Smooth muscle cell (in vitro differentiated cells): ENCODE measurements around the gene TUT1. TPM values are rescaled to one million over a fixed set of nuclear protein-coding genes. Genes with fewer than 3 reads are reported as not detected.
A peak's percentile ranks its signal among the peaks of the same experiment; 100 is the strongest.
"Not testable (repeated sequence)": the region's sequence is repeated elsewhere in the genome, so short reads cannot be mapped to it uniquely, and the experiment has no call there.

Experiments used
- DNase-seq: peaks from one replicate; lab custom pipeline; 2025; ENCODE audit not compliant: unreplicated experiment; lab: John Stamatoyannopoulos, UW
- H2AFZ ChIP-seq: fragments of 200-600 bp; sonication (generic); 2 replicates; pipeline ENCODE4 v1.6.0; 2016; ENCODE audit warnings: antibody characterized with exemption, low read depth, mild to moderate bottlenecking
- H3F3A ChIP-seq: fragments of 200-600 bp; sonication (generic); 2 replicates; pipeline ENCODE4 v1.6.0; 2017; ENCODE audit warnings: antibody characterized with exemption, low read depth
- H3K27ac ChIP-seq: fragments of 200-600 bp; sonication (generic); 2 replicates; pipeline ENCODE4 v1.5.1; 2016; ENCODE audit warnings: low read depth, mild to moderate bottlenecking
- H3K27me3 ChIP-seq: fragments of 200-600 bp; sonication (generic); 2 replicates; pipeline ENCODE4 v1.6.1; 2016; ENCODE audit warnings: low read depth, mild to moderate bottlenecking
- H3K36me3 ChIP-seq: fragments of 200-600 bp; sonication (generic); 2 replicates; pipeline ENCODE4 v1.5.1; 2016; ENCODE audit warnings: low read depth
- H3K4me1 ChIP-seq: fragments of 200-600 bp; sonication (generic); 2 replicates; pipeline ENCODE4 v1.5.1; 2016; ENCODE audit warnings: low read depth
- H3K4me2 ChIP-seq: fragments of 200-600 bp; sonication (generic); 2 replicates; pipeline ENCODE4 v1.6.0; 2016; ENCODE audit warnings: mild to moderate bottlenecking
- H3K4me3 ChIP-seq: fragments of 200-600 bp; sonication (generic); 2 replicates; pipeline ENCODE4 v1.5.1; 2016; ENCODE audit warnings: mild to moderate bottlenecking
- H3K79me2 ChIP-seq: fragments of 200-600 bp; sonication (generic); 2 replicates; pipeline ENCODE4 v1.6.0; 2016; ENCODE audit warnings: low read depth, mild to moderate bottlenecking
- H3K9ac ChIP-seq: fragments of 200-600 bp; sonication (generic); 2 replicates; pipeline ENCODE4 v1.6.0; 2016; ENCODE audit warnings: low read depth
- H3K9me3 ChIP-seq: fragments of 200-600 bp; sonication (generic); replicated peaks from 2 replicates; pipeline ENCODE4 v1.5.1; 2016; ENCODE audit warnings: low read depth
- H4K20me1 ChIP-seq: fragments of 200-600 bp; sonication (generic); 2 replicates; pipeline ENCODE4 v1.6.0; 2016; ENCODE audit warnings: low read depth
- CTCF ChIP-seq: fragments of 200-600 bp; sonication (generic); IDR thresholded peaks from 2 replicates; pipeline ENCODE4 v1.5.1; 2017; ENCODE audit warnings: borderline replicate concordance, mild to moderate bottlenecking, antibody characterized with exemption; ENCODE audit not compliant: insufficient read depth, poor library complexity, severe bottlenecking
- WGBS: methylation state at CpG from one replicate; pipeline ENCODE4 v1.1.7; 2016; ENCODE audit warnings: low lambda C conversion rate; 5-methylcytosine and 5-hydroxymethylcytosine counted together
- polyA plus RNA-seq: library from polyadenylated mRNA; unstranded; fragments of >200 nt; fragmentation: Nextera tagmentation; extraction: Ambion mirVana; gene quantifications from 2 replicates; pipeline ENCODE4 v1.2.1, GENCODE V29; 2016
- total RNA-seq: library from RNA; depleted of rRNA; stranded (reverse); fragments of >200 nt; gene quantifications from 2 replicates; pipeline ENCODE4 v1.2.3, GENCODE V29; 2014

Gene TUT1
- total and polyA plus RNA-seq, 2 experiments from 2014 or later: 3.0 to 15.9 TPM

DNA sequence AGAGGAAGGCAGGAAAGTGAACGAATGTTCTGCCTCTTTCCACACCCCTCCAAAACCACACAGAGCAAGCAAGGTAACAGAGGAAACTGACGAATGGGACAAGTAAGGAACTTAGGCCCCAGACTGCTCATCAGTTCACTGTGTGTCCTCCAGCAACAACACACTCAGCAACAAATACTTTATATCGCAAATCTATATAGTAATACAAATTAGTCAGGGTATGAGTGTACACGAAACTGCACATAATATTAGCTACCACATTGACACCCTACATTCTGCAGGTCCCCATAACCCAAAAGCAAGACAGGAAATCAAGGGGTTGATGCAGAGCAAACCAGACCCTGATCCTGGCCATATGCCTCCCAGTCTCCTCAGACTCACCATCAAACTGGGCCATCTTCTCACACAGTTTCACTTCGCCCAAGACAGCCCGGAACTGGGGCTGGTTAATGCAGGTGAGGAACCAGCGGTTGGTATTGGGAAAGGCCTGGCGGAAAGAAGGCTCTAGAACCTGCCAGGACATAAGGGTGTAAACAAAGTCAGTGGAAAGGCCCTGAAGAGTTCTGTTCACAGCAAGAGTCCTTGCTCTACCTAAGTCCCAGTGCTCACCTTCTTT is 24.2 kb downstream of the TUT1 start:
- no peaks in the 10 kb centered on the region for H3K9me3 ChIP-seq
- peaks cover 75% of the 10 kb centered on the region for H3K79me2 ChIP-seq
- no peak overlapping the region for H3K4me3 ChIP-seq
- no peak for DNase-seq
- peaks cover 28% of the 10 kb centered on the region for H3F3A ChIP-seq
- H3K9ac ChIP-seq: no peak overlapping the region
- peaks cover 20% of the 10 kb centered on the region for H3K36me3 ChIP-seq
- 82% methylated on average over 8 of the region's 8 CpGs for WGBS
- no peak overlapping the region for H3K27ac ChIP-seq
- H3K4me2 ChIP-seq: no peak overlapping the region
- peaks cover 5% of the 10 kb centered on the region for H3K4me1 ChIP-seq
- TF ChIP-seq CTCF: no peak
- peaks cover 88% of the 10 kb centered on the region for H4K20me1 ChIP-seq
- no peaks in the 10 kb centered on the region for H3K27me3 ChIP-seq
- H2AFZ ChIP-seq: no peak overlapping the region

- no peak for TF ChIP-seq CTCF
- no peak overlapping the region for H3K27ac ChIP-seq
Measured at GRCh38 chr11:62566247-62566646, 25.1 kb downstream of the TUT1 start.

DNA sequence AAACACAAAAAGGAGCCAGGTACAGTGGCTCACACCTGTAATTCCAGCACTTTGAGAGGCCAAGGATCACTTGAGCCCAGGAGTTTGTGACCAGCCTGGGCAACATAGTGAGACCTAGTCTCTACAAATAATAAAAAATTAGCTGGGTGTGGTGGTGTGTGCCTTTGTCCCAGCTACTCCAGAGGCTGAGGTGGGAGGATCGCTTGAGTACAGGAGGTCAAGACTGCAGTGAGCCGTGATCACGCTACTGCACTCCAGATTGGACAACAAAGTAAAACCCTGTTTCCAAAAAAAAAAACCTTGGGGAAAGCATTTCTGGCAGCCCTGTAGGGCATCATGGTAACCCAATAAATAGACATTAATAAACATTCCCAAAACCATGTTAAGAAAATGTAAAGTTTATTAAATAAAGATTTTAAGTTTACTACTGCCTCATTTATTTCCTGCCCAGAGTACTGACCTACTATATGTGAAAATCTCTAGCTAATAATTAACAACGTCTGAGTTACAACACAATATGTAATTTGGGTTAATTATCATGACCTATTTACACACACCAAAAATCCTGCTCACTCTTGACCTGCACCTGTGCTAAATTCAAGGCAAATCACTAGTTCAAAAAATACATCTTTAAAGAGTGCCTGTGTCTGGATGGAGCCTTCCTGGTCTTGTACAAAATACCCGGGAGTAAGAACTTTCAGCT is 26.1 kb downstream of the TUT1 start:
- DNase-seq: no peak
- no peak for TF ChIP-seq CTCF
- 92% methylated on average over 5 of the region's 5 CpGs for WGBS
- Histone ChIP-seq H2AFZ (no peak overlapping the region), H3K4me2 (no peak overlapping the region), H3K79me2 (peaks cover 56% of the 10 kb centered on the region), H3K4me1 (peaks cover 5% of the 10 kb centered on the region), H3K27me3 (no peaks in the 10 kb centered on the region), H3K9me3 (no peaks in the 10 kb centered on the region), H3K9ac (no peak overlapping the region), H3K27ac (no peak overlapping the region), H3F3A (peaks cover 40% of the 10 kb centered on the region), H3K36me3 (peaks cover 20% of the 10 kb centered on the region), H4K20me1 (peaks cover 87% of the 10 kb centered on the region), H3K4me3 (no peak overlapping the region)

More at GRCh38 chr11:62566247-62566646, 25.1 kb downstream of the TUT1 start:
- Histone ChIP-seq H3K79me2 (peaks cover 66% of the 10 kb centered on the region), H3K4me1 (no peaks in the 10 kb centered on the region), H3K4me3 (no peak overlapping the region), H3K36me3 (peaks cover 20% of the 10 kb centered on the region), H3F3A (peaks cover 34% of the 10 kb centered on the region), H4K20me1 (peaks cover 86% of the 10 kb centered on the region), H3K9ac (no peak overlapping the region), H3K9me3 (no peaks in the 10 kb centered on the region), H3K27me3 (no peaks in the 10 kb centered on the region), H2AFZ (no peak overlapping the region), H3K4me2 (no peak overlapping the region)
- no peak for DNase-seq
- 97% methylated on average over 8 of the region's 8 CpGs for WGBS

- H3K4me2 ChIP-seq, H3K27me3 ChIP-seq, H2AFZ ChIP-seq, DNase-seq, H3K9me3 ChIP-seq, H3K9ac ChIP-seq, H3K4me3 ChIP-seq: not testable (repeated sequence)
- Histone ChIP-seq H4K20me1 (peaks cover 79% of the 10 kb centered on the region), H3K4me1 (peaks cover 13% of the 10 kb centered on the region), H3F3A (peaks cover 74% of the 10 kb centered on the region), H3K79me2 (peaks cover 35% of the 10 kb centered on the region), H3K36me3 (peaks cover 16% of the 10 kb centered on the region), H3K27ac (peak overlapping the region; percentile 54)
- WGBS: 58% methylated on average over 3 of the region's 3 CpGs
Measured at GRCh38 chr11:62561677-62562230, 29.6 kb downstream of the TUT1 start.
